GM19452 (cell line): ENCODE measurements around the gene PLA2G4B.

ENCODE experiments used
- ATAC-seq: cut with Tn5 transposase; IDR thresholded peaks from one replicate; pipeline ENCODE4 v1.9.1; 2021; ENCODE audit not compliant: unreplicated experiment

The PLA2G4B gene

GRCh38 chr15:41809121-41809520 is 29.5 kb upstream of the PLA2G4B start:
- ATAC-seq = no peak

GRCh38 chr15:41809526-41810220 is 29.0 kb upstream of the PLA2G4B start:
- no peak for ATAC-seq

- ATAC-seq = no peak
These were observed 27.8 kb upstream of the PLA2G4B start for GRCh38 chr15:41810651-41811431.

GRCh38 chr15:41811432-41812195 is 27.0 kb upstream of the PLA2G4B start:
- ATAC-seq = no peak

GRCh38 chr15:41812820-41813375 is 25.7 kb upstream of the PLA2G4B start:
- ATAC-seq = no peak

GRCh38 chr15:41813426-41813825 is 25.2 kb upstream of the PLA2G4B start:
- no peak for ATAC-seq

GRCh38 chr15:41814534-41814933 is 24.1 kb upstream of the PLA2G4B start:
- ATAC-seq = no peak

- ATAC-seq = no peak
These were observed 21.9 kb upstream of the PLA2G4B start for GRCh38 chr15:41816788-41817187.

- ATAC-seq = no peak
These were observed 21.3 kb upstream of the PLA2G4B start for GRCh38 chr15:41817327-41817726.

GRCh38 chr15:41817781-41818180 is 20.9 kb upstream of the PLA2G4B start:
- no peak for ATAC-seq

GRCh38 chr15:41819455-41820050 is 19.1 kb upstream of the PLA2G4B start:
- no peak for ATAC-seq

- no peak for ATAC-seq
These were observed 17.7 kb upstream of the PLA2G4B start for GRCh38 chr15:41820791-41821423.

- no peak for ATAC-seq
These were observed 16.8 kb upstream of the PLA2G4B start for GRCh38 chr15:41821831-41822230.

- no peak for ATAC-seq
These were observed 16.2 kb upstream of the PLA2G4B start for GRCh38 chr15:41822471-41822870.

GRCh38 chr15:41822957-41823356 is 15.7 kb upstream of the PLA2G4B start:
- no peak for ATAC-seq

GRCh38 chr15:41823502-41823901 is 15.1 kb upstream of the PLA2G4B start:
- ATAC-seq = no peak

- ATAC-seq = no peak
These were observed 14.4 kb upstream of the PLA2G4B start for GRCh38 chr15:41824062-41824745.

- no peak for ATAC-seq
These were observed 13.5 kb upstream of the PLA2G4B start for GRCh38 chr15:41825145-41825544.

GRCh38 chr15:41825572-41826535 is 12.8 kb upstream of the PLA2G4B start:
- no peak for ATAC-seq
